ENCODE data around the gene NME7.
A peak's percentile ranks its signal among the peaks of the same experiment; 100 is the strongest.
"Not testable (repeated sequence)": the region's sequence is repeated elsewhere in the genome, so short reads cannot be mapped to it uniquely, and the experiment has no call there.

The NME7 gene

GRCh38 chr1:169345511-169345910, 22.1 kb downstream of the NME7 start:
- DNase-seq (ENCODE audit: low read depth in 2 of 2, low spot score in 1 of 2) = no peak

GRCh38 chr1:169342096-169342495, 25.5 kb downstream of the NME7 start:
- DNase-seq (ENCODE audit: low read depth in 2 of 2, low spot score in 1 of 2) = not testable (repeated sequence)

DNA sequence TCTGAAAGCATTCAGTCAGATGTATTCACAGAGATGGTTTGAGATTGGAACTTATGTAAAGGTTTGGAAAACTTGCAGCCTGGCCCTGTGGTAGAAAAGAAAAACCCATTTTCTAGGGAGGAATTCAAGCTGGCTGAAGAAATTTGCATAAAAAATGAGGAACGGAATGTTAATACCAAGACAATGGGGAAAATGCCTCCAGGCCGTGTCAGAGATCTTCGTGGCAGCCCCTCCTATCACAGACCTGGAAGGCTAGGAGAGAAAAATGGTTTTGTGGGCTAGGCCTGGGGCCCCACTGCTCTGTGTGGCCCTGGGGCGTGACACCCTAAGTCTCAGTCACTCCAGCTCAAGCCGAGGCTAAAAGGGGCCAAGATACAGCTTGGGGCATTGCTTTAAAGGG, 26.7 kb downstream of the NME7 start:
- DNase-seq (ENCODE audit: low read depth in 2 of 2, low spot score in 1 of 2) = no peak

GRCh38 chr1:169339773-169340172, 27.8 kb downstream of the NME7 start:
- DNase-seq (ENCODE audit: low read depth in 2 of 2, low spot score in 1 of 2) = no peak

DNA sequence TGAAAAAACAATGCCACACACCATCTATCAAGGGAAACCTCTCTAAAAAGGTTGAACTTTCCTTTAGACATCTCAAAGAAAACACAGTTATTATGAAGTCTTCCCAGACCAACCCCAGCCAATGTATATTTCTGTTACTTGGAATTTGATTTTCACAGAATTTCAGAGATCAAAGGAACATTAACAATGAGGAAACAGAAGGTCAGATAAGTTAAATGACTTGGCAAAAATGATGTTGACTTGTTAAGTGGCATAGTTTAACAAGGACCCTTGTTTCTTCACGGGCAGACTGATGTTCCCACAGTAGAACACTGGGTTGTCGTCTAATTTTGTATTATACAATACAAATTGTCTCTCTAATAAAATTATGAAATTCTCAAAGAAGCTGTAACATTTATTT, 29.0 kb downstream of the NME7 start:
- no peak for DNase-seq (ENCODE audit: low read depth in 2 of 2, low spot score in 1 of 2)

DNA sequence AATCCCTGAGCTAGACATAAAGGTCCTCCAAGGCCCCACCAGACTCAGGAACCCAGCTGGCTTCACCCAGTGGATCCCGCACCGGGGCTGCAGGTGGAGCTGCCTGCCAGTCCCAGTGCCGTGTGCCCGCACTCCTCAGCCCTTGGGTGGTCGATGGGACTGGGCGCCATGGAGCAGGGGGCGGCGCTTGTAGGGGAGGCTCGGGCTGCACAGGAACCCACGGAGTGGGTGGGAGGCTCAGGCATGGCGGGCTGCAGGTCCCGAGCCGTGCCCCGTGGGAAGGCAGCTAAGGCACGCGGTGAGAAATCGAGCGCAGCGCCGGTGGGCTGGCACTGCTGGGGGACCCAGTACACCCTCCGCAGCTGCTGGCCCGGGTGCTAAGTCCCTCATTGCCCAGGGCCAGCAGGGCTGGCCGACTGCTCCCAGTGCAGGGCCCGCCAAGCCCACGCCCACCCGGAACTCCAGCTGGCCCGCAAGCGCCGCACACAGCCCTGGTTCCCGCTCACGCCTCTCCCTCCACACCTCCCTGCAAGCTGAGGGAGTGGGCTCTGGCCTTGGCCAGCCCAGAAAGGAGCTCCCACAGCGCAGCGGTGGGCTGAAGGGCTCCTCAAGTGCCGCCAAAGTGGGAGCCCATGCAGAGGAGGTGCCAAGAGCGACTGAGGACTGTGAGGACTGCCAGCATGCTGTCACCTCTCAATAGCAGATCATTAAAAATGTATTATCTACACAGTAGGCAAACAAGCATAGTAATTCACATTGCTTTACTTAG, 30.5 kb downstream of the NME7 start:
- not testable (repeated sequence) for DNase-seq (ENCODE audit: low read depth in 2 of 2, low spot score in 1 of 2)

DNA sequence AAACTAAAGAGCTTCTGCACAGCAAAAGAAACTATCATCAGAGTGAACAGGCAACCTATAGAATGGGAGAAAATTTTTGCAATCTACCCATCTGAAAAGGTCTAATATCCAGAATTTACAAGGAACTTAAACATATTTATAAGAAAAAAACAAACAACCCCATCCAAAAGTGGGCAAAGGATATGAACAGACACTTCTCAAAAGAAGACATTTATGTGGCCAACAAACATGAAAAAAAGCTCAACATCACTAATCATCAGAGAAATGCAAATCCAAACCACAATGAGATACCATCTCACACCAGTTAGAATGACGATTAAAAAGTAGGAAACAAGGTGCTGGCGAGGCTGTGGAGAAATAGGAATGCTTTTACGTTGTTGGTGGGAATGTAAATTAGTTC, 32.9 kb downstream of the NME7 start:
- not testable (repeated sequence) for DNase-seq (ENCODE audit: low read depth in 2 of 2, low spot score in 1 of 2)

GRCh38 chr1:169330927-169331326, 36.7 kb downstream of the NME7 start:
- DNase-seq (ENCODE audit: low read depth in 2 of 2, low spot score in 1 of 2) = no peak

DNA sequence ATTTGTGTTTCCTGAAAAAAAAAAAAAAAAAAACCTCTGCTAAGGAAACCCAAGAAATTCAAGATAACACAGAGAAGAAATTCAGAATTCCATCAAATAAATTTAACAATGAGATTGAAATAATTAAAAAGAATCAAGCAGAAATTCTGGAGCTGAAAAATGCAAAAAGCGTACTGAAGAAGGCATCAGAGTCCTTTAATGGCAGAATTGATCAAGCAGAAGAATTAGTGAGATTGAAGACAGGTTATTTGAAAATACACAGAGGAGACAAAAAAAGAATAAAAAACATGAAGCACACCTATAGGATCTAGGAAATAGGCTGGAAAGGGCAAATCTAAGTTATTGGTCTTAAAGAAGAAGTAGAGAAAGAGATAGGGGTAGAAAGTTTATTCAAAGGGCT, 38.2 kb downstream of the NME7 start:
- no peak for DNase-seq (ENCODE audit: low read depth in 2 of 2, low spot score in 1 of 2)

- DNase-seq (ENCODE audit: low read depth in 2 of 2, low spot score in 1 of 2) = no peak
Measured at GRCh38 chr1:169327875-169328274, 39.7 kb downstream of the NME7 start.

GRCh38 chr1:169326956-169327268, 40.7 kb downstream of the NME7 start:
- DNase-seq (ENCODE audit: low read depth in 2 of 2, low spot score in 1 of 2) = no peak

DNA sequence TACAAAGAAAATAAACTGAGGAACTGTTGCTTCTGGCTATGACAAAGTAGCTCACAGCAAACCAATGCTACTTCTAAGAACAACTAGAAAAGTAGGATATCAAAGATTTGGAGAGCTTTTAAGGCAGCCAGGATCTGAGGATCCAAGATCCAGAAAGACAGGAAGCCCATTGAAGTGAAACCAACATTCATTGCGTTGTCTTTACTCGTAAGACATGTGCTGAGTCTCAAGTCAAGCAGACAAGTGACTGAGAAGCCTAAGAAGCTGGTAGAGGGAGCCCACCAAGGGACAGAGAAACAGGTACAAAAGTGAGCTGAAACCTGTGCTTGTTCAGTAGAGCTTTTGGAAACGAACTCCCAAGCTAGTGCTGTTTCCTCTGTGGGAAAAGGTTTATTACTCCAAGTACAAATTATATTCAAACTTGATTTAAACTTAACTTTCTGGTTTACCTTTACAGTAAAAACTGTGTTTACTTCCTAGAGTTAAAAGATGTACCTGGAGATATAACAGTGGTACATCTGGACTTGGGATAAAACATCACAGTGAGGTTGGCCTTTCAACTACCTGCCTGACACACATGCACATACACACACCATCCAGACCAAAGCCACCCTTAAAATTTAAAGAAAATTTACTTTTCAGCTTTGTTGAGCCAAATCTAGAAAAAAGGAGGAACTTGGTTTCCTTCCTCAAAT, 41.2 kb downstream of the NME7 start:
- DNase-seq (ENCODE audit: low read depth in 2 of 2, low spot score in 1 of 2) = no peak

DNA sequence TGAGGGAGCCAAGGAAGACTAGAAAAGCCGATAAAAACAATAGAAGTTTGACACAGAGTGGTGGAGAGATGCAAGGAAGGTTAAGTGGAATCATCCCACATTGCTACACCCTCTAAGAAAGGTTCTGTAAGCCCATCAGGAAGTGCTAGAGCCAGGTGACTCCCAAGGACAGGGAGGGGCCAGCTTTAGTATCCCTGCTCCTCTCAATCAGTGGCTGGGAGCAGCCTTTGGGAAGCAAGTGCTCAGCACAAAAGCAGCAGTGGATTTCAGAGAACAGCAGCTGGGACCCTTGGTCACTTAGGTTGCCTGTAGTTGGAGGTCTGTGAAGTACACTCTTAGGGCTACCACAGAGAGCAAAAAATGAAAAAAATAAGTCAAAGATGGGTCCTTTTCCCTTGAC, 42.5 kb downstream of the NME7 start:
- DNase-seq (ENCODE audit: low read depth in 2 of 2, low spot score in 1 of 2) = no peak

- no peak for DNase-seq (ENCODE audit: low read depth in 2 of 2, low spot score in 1 of 2)
Measured at GRCh38 chr1:169322138-169322537, 45.5 kb downstream of the NME7 start.

- no peak for DNase-seq (ENCODE audit: low read depth in 2 of 2, low spot score in 1 of 2)
Measured at GRCh38 chr1:169321539-169321938, 46.1 kb downstream of the NME7 start.

GRCh38 chr1:169318536-169319244, 48.9 kb downstream of the NME7 start:
- no peak for DNase-seq (ENCODE audit: low read depth in 2 of 2, low spot score in 1 of 2)

GRCh38 chr1:169316556-169316955, 51.0 kb downstream of the NME7 start:
- DNase-seq (ENCODE audit: low read depth in 2 of 2, low spot score in 1 of 2) = no peak

DNA sequence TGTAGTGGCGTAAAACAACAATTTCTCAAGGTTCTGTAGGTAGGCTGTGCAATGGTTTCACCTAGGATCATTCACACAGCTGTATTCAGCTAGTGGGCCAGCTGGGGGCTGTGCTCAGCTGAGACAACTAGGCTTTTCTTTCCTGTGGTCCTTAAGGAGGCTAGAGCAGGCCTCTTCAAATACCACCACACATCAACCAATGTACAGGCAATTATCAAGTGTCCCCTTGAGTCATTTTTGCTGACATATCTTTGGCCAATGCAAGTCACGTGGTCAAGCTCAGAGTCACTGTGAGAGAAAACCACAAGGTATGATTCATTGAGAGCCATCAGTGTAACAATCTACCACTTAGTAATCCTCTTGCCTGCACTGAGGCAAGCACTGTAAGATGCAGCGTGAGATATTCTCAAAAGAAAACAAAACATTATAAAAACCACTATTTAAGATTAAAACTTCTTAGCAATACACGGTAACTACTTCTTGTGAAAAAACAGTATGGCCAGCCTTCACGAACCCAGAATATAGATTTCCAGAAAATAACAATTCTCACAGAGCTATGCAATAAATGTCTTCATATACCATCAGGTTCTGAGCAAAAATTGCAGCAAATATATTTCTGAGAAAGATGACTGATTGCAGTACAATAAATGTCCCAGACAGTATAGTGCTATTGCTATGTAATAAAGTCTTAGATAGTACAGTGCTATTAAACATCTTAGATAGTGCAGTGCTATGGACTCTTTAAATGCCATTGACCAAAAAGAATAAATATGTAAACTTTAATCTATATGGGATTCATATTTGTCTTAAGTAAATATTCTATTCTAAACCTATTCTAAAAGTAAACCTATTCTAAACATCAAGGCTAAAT, 55.3 kb downstream of the NME7 start:
- DNase-seq (ENCODE audit: low read depth in 2 of 2, low spot score in 1 of 2) = peak; percentile 7 to 28

DNA sequence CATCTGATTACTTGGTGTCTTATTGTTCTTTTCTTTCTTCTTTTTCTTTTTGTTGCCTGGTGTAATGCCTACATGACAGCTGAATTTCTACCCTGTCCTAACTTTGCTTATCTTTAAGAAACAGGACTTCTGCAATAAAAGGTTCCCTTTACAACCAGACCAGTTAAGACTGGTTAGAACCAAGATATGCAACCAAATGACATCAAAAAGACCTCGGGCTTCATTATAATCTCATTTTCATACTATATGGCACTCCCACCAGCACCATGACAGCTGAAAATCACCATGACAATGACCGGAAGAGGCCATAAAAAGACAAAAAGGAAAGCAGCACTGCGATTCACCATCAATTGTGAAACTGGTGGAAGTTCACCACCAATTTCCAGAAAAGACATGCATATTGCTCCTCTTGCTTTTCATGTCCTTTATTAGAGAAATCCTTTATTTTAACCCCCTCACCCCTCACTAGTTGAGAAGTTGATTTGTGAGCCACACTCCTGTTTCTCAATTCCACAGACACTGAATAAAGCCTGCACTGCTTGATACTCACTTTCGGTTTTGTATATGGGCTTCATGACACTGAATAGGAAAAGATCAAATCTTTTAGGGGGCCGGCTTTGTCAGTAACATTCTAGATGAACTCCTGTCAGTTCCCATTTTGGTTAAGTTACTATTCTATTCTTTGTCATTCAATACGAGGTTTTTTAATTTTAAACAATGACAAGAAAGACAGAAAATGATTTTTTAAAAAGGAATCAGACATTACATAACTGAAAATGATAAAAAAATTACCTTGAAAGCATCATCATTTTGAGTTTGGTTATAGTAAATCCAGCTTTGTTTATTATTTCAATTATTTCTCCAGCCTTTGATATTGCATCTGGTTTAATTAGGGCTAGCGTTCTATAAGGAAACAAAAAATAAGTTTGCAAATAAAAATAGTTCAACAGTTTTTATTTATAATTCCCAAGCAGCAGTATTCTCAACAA, 58.1 kb downstream of the NME7 start:
- no peak for DNase-seq (ENCODE audit: low read depth in 2 of 2, low spot score in 1 of 2)
